Natural killer cell treated with Interleukin-12 subunit alpha and Interleukin-12 subunit beta and Interleukin-15 and Interleukin-18, amount 100 ng/mL, for 72 hours (primary cell): ENCODE results near the gene YPEL3. TPM values are rescaled to one million over a fixed set of nuclear protein-coding genes. Genes with fewer than 3 reads are reported as not detected.

Experiments
- ATAC-seq, 2 donors: fragments of 150-1000 bp; cut with Tn5 transposase in 1 of 2; sonication (Bioruptor Pico), chemical (Tn5 transposase) in 1 of 2; 2 replicates each; pipeline ENCODE4 v1.10.0; 2021
- DNase-seq: peaks from one replicate; pipeline ENCODE4 v3.0.0; 2022; ENCODE audit warnings: low spot score
- H3K27ac Mint-ChIP-seq, 2 donors: 1 replicate in 1 of 2; 2 replicates in 1 of 2; pipeline ENCODE4 v1.8.0; 2022; ENCODE audit warnings: mixed read lengths in 2 of 2, mild to moderate bottlenecking in 1 of 2, moderate library complexity in 1 of 2
- H3K27me3 Mint-ChIP-seq, 2 donors: 1 replicate in 1 of 2; 2 replicates in 1 of 2; pipeline ENCODE4 v1.8.0; 2022; ENCODE audit warnings: mixed read lengths in 2 of 2
- H3K36me3 Mint-ChIP-seq: one replicate; pipeline ENCODE4 v1.8.0; 2022; ENCODE audit warnings: mixed read lengths
- H3K4me1 Mint-ChIP-seq, 2 donors: 1 replicate in 1 of 2; 2 replicates in 1 of 2; pipeline ENCODE4 v1.8.0; 2022; ENCODE audit warnings: low read depth in 2 of 2, mixed read lengths in 2 of 2, mild to moderate bottlenecking in 1 of 2
- H3K4me3 Mint-ChIP-seq: one replicate; pipeline ENCODE4 v1.8.0; 2022; ENCODE audit warnings: mixed read lengths
- H3K9me3 Mint-ChIP-seq: 2 replicates; pipeline ENCODE4 v1.8.0; 2022; ENCODE audit warnings: mixed read lengths
- total RNA-seq, 2 donors: library from RNA; stranded (reverse); gene quantifications; one replicate each; pipeline ENCODE4 v1.2.3, GENCODE V29; 2022

The YPEL3 gene
- total RNA-seq, 2 donors from 2014 or later, result 21.1 to 25.8 TPM

GRCh38 chr16:30113031-30113710, 17.2 kb upstream of the YPEL3 start, which contains the start of gene GDPD3:
GDPD3 (minus strand) TSS chr16:30113537; CDS start chr16:30113478, 59 bp downstream.
- H3K9me3 Mint-ChIP-seq, result no peaks in the 10 kb centered on the region
- H3K4me3 Mint-ChIP-seq, result no peak within 1 kb of the TSS
- DNase-seq, result no peak
- H3K27me3 Mint-ChIP-seq, result no peaks in the 10 kb centered on the region
- no peak within 1 kb of the TSS for H3K27ac Mint-ChIP-seq
- H3K36me3 Mint-ChIP-seq, result no peaks in the 10 kb centered on the region
- peaks cover 0 to 4% of the 10 kb centered on the region in 2 donors for H3K4me1 Mint-ChIP-seq
- ATAC-seq, result peak; percentile 13 to 18

- H3K9me3 Mint-ChIP-seq, result no peaks in the 10 kb centered on the region
Observed at GRCh38 chr16:30112197-30113030, 16.4 kb upstream of the YPEL3 start.

DNA sequence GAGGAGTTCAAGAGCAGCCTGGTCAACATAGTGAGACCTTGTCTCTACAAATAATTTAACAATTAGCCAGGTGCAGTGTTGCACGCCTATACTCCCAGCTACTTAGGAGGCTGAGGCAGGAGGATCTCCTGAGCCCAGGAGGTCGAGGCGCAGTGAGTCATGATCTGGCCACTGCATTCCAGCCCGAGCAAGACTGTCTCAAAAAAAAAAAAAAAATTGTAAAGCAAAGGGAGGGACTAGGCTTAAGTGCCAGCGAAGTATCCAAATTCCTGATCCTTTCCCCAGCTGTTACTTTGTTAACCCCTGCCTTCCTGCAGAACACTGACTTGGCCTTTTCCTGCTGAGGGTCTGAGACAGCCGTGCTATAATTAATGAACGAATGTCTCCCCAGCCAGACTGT, 14.6 kb upstream of the YPEL3 start:
- no peak overlapping the region for H3K4me3 Mint-ChIP-seq
- peaks cover 0 to 7% of the 10 kb centered on the region in 2 donors for H3K4me1 Mint-ChIP-seq
- no peak for ATAC-seq
- DNase-seq, result no peak
- no peaks in the 10 kb centered on the region for H3K9me3 Mint-ChIP-seq
- no peaks in the 10 kb centered on the region for H3K36me3 Mint-ChIP-seq
- H3K27me3 Mint-ChIP-seq, result no peaks in the 10 kb centered on the region
- H3K27ac Mint-ChIP-seq, result no peak overlapping the region

More at GRCh38 chr16:30112197-30113030, 16.4 kb upstream of the YPEL3 start:
- H3K4me3 Mint-ChIP-seq, result no peak overlapping the region
- H3K36me3 Mint-ChIP-seq, result no peaks in the 10 kb centered on the region
- DNase-seq (no peak), ATAC-seq (peak; percentile 67 to 71)
- no peak overlapping the region for H3K27ac Mint-ChIP-seq
- no peaks in the 10 kb centered on the region for H3K27me3 Mint-ChIP-seq
- H3K4me1 Mint-ChIP-seq, result peaks cover 0 to 4% of the 10 kb centered on the region in 2 donors

DNA sequence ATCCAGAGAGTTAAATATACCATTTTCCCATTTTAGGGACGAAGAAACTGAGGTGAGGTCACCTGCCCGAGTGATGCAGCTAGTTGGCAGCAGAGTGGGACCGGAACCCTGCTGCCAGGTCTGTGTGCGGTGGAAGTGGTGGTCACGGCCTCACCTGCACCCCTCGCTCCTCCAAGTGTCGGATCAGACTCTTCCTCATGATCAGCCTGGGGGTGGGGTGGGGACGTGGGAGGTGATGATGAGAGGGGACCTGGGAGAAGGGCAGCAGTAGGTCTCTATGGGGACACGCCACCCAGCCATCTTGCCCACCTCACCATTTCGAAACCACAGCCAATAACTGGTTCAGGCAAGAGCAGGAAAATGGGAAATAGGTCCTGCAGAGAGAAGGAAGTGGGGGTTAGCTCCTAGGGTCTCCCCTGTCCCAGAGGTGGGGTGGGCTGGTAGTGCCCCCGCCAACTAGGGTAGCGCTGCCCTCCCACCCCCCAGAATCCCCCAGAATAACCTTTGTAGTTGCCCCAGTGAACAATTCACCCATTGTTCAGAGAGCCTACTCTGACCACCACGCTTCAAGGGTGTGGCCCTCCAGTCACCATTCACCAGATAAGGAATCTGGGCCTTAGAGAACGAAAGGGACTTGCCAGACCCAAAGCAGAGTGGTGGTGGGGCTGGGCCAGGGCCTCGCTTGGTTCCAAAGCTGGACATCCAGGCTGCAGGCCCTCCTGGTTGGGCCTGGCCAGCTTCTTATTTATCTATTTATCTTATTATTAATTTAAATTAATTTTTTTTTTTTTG, 12.2 kb upstream of the YPEL3 start:
- H3K4me1 Mint-ChIP-seq, result peaks cover 0 to 7% of the 10 kb centered on the region in 2 donors
- no peaks in the 10 kb centered on the region for H3K9me3 Mint-ChIP-seq
- no peak for ATAC-seq
- H3K4me3 Mint-ChIP-seq, result no peak overlapping the region
- H3K36me3 Mint-ChIP-seq, result no peaks in the 10 kb centered on the region
- H3K27ac Mint-ChIP-seq, result no peak overlapping the region
- no peaks in the 10 kb centered on the region for H3K27me3 Mint-ChIP-seq
- no peak for DNase-seq

GRCh38 chr16:30104492-30104891, 8.5 kb upstream of the YPEL3 start:
- no peak overlapping the region for H3K27ac Mint-ChIP-seq
- H3K9me3 Mint-ChIP-seq, result no peaks in the 10 kb centered on the region
- no peak overlapping the region for H3K4me3 Mint-ChIP-seq
- no peaks in the 10 kb centered on the region for H3K36me3 Mint-ChIP-seq
- H3K27me3 Mint-ChIP-seq, result no peaks in the 10 kb centered on the region
- no peak for ATAC-seq
- DNase-seq, result no peak
- H3K4me1 Mint-ChIP-seq, result peaks cover 0 to 2% of the 10 kb centered on the region in 2 donors

DNA sequence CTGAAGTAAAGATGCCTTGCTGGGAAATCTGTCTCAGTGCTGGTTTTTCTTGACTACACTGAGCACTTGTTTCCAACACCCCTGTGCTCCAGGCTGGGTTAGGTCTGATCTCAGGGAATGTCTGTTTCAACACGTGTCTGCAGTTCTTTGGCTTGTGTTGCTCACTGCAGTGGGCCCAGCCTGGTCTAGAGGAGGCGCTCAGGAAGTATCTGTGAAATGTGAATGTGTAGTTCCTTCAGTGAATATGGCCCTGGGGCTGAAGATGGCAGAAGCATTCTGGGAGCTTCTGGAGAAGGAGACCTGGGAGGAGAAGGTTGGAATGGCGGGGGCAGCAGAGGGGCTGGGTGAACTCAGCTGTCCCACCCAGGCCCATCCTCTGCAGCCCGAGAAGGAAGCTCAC, 8.1 kb upstream of the YPEL3 start:
- ATAC-seq, result no peak
- Mint-ChIP-seq H3K36me3 (no peaks in the 10 kb centered on the region), H3K4me1 (peaks cover 0 to 2% of the 10 kb centered on the region in 2 donors), H3K4me3 (no peak overlapping the region), H3K27me3 (no peaks in the 10 kb centered on the region), H3K27ac (no peak overlapping the region), H3K9me3 (no peaks in the 10 kb centered on the region)
- DNase-seq, result no peak

GRCh38 chr16:30096862-30097563, 1.0 kb upstream of the YPEL3 start:
- peaks cover 25 to 31% of the 10 kb centered on the region in 2 donors for H3K4me1 Mint-ChIP-seq

DNA sequence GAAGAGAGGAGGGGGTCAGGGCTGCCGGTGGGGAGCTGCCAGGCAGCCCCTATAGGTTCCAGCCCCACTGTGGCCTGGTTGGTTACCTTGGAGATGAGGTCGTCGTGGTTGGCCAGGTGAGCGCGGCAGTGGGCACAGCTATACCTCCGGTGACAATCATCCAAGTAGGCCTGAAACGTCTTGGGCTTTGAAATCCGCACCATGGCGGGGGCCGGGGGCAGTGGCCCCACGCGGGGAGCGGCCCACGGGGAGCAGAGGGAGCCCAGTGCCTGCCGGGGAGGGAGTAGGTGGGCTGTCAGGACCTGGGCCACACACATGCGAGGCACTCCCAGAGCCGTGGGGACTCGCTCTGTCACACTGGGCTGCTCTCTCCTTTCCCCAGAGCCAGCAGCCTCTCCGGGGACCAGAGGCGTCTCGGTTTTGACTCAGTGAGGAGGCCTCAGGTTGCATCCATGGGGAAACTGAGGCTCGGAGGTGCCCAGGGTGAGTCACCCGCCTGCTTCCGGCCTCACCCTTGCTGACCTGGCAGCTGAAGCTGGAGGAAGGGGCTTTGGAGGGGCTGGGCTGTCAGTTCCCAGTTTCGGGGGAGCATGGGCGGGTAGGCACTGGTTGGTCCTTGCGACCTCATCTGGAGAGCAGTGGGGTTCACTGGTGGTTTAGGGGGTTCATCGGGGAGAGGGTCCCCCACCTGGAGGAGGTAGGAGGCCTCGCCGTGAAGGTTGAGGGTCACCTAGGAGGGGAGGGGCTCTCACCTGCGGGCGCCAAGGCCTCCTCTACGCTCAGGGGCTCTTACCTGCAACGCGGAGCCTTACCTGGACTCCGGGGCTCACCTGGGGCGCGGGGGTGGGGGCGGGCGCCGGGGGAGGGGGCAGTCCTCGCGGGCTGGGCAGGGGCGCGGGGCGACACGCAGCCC, 591 bp downstream of the YPEL3 start:
- Mint-ChIP-seq H3K27ac (peak overlapping the region; percentile 74 to 88), H3K9me3 (peaks cover 5% of the 10 kb centered on the region), H3K36me3 (peaks cover 11% of the 10 kb centered on the region), H3K4me3 (peak overlapping the region; percentile 78), H3K27me3 (no peaks in the 10 kb centered on the region), H3K4me1 (peaks cover 30 to 36% of the 10 kb centered on the region in 2 donors)
- no peak for ATAC-seq
- no peak for DNase-seq

More at GRCh38 chr16:30096862-30097563, 1.0 kb upstream of the YPEL3 start:
- DNase-seq, result no peak
- peak overlapping the region; percentile 57 for H3K4me3 Mint-ChIP-seq
- peaks cover 11% of the 10 kb centered on the region for H3K36me3 Mint-ChIP-seq
- no peak for ATAC-seq
- H3K9me3 Mint-ChIP-seq, result peaks cover 5% of the 10 kb centered on the region
- no peaks in the 10 kb centered on the region for H3K27me3 Mint-ChIP-seq
- H3K27ac Mint-ChIP-seq, result peak overlapping the region; percentile 76 to 84

DNA sequence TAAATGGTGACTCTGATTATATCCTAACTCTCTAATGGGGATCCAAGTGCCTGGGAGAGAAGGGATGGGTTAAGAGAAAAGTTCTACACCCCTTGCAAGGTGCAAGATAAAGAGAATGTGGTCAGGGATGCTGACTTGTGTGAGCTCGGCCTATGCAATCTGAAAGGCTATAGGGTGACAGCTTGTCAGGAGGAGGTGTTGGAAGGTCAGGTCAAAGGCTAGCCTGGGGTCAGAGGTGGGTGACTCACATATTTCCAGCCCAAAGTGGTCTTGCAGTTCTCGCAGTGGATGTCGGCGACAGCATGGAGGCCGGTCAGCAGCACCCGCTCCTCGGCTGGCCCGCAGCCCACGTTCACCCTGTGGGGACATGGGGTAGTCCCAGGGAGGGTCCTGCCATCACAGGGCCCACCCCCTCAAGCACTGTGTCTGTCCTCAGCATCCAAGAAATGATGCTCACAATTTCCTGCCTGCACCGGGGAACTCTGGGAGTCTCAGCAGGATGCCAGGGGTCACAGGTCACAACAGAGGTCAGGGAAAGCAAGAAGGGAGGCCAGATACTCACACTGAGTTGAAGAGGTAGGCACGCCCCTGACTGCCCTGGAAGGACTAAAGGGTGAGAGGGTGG, 1.4 kb downstream of the YPEL3 start:
- peaks cover 5% of the 10 kb centered on the region for H3K9me3 Mint-ChIP-seq
- peak overlapping the region; percentile 74 to 88 for H3K27ac Mint-ChIP-seq
- peaks cover 34 to 40% of the 10 kb centered on the region in 2 donors for H3K4me1 Mint-ChIP-seq
- no peak for DNase-seq
- no peak for ATAC-seq
- H3K27me3 Mint-ChIP-seq, result no peaks in the 10 kb centered on the region
- peak overlapping the region; percentile 78 for H3K4me3 Mint-ChIP-seq
- peaks cover 11% of the 10 kb centered on the region for H3K36me3 Mint-ChIP-seq

DNA sequence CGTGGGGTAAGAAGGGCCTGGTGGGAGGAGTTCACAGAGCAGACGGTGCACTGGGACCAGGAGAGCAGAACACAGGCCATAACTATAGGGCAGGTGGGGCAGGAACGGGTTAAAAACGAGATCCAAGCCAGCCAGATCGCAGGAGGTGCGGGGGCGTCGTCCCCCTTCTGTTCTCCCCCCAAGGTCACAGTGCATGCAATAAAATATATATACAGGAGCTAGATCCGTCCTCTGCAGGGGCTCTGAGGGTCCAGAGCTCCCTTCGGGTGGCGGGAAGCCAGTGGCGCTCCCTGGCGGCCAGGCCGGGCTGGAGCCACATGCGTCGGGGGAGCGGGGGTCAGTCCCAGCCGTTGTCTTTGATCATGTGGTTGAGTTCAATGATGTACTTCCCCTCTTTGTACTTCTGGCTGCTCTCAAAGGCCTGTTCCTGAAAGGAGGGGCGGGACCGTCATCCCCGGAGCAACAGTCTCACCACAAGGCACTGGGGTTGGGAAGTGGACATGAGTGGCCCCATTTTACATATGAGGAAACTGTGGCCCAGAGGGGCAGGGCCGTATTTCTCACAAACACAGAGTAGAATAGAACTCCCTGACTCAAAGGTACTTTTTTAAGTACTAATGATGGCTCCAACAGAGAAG, 3.5 kb downstream of the YPEL3 start:
- peaks cover 1% of the 10 kb centered on the region for H3K9me3 Mint-ChIP-seq
- peaks cover 35 to 37% of the 10 kb centered on the region in 2 donors for H3K4me1 Mint-ChIP-seq
- H3K36me3 Mint-ChIP-seq, result peaks cover 2% of the 10 kb centered on the region
- peak overlapping the region; percentile 83 for H3K4me3 Mint-ChIP-seq
- H3K27ac Mint-ChIP-seq, result peak overlapping the region; percentile 88 to 90
- DNase-seq (peak; percentile 91), ATAC-seq (peak; percentile 73 to 78)
- H3K27me3 Mint-ChIP-seq, result no peaks in the 10 kb centered on the region

- peak; percentile 90 to 91 for ATAC-seq
- Mint-ChIP-seq H3K9me3 (no peaks in the 10 kb centered on the region), H3K36me3 (no peaks in the 10 kb centered on the region), H3K27ac (peak within 1 kb of the TSS; percentile 88 to 90), H3K27me3 (no peaks in the 10 kb centered on the region), H3K4me1 (peaks cover 37 to 40% of the 10 kb centered on the region in 2 donors), H3K4me3 (peak within 1 kb of the TSS; percentile 83)
- peak; percentile 96 for DNase-seq
Observed at GRCh38 chr16:30091474-30092372, 4.3 kb downstream of the YPEL3 start, which contains the start of gene TBX6. TBX6 (minus strand) TSS chr16:30091924; CDS start chr16:30091193, 731 bp downstream.
